ENCODE results near the gene MPRIP.

Gene MPRIP

GRCh38 chr17:17213775-17214174, 171.5 kb downstream of the MPRIP start:
- DNase-seq (ENCODE audit: low read depth), result no peak

GRCh38 chr17:17214646-17215436, 172.6 kb downstream of the MPRIP start:
- no peak overlapping the region for H3K4me3 ChIP-seq (ENCODE audit: low read depth, low read length)

More at GRCh38 chr17:17213775-17214174, 171.5 kb downstream of the MPRIP start:
- no peak overlapping the region for H3K4me3 ChIP-seq (ENCODE audit: low read depth, low read length)

GRCh38 chr17:17215575-17215974, 173.3 kb downstream of the MPRIP start:
- H3K4me3 ChIP-seq (ENCODE audit: low read depth, low read length), result no peak overlapping the region
- no peak for DNase-seq (ENCODE audit: low read depth)

More at GRCh38 chr17:17214646-17215436, 172.6 kb downstream of the MPRIP start:
- DNase-seq (ENCODE audit: low read depth), result no peak

- DNase-seq (ENCODE audit: low read depth), result no peak
- H3K4me3 ChIP-seq (ENCODE audit: low read depth, low read length), result no peak overlapping the region
Observed at GRCh38 chr17:17216236-17216635, 174.0 kb downstream of the MPRIP start.

- DNase-seq (ENCODE audit: low read depth), result no peak
- no peak overlapping the region for H3K4me3 ChIP-seq (ENCODE audit: low read depth, low read length)
Observed at GRCh38 chr17:17216776-17217175, 174.5 kb downstream of the MPRIP start.

GRCh38 chr17:17217995-17218394, 175.7 kb downstream of the MPRIP start:
- no peak for DNase-seq (ENCODE audit: low read depth)
- no peak overlapping the region for H3K4me3 ChIP-seq (ENCODE audit: low read depth, low read length)

- H3K4me3 ChIP-seq (ENCODE audit: low read depth, low read length), result no peak overlapping the region
- no peak for DNase-seq (ENCODE audit: low read depth)
Observed at GRCh38 chr17:17220529-17220928, 178.3 kb downstream of the MPRIP start.

GRCh38 chr17:17221329-17221728, 179.1 kb downstream of the MPRIP start:
- no peak overlapping the region for H3K4me3 ChIP-seq (ENCODE audit: low read depth, low read length)
- no peak for DNase-seq (ENCODE audit: low read depth)

GRCh38 chr17:17223736-17224135, 181.5 kb downstream of the MPRIP start:
- no peak overlapping the region for H3K4me3 ChIP-seq (ENCODE audit: low read depth, low read length)
- no peak for DNase-seq (ENCODE audit: low read depth)

GRCh38 chr17:17224137-17224536, 181.9 kb downstream of the MPRIP start:
- no peak for DNase-seq (ENCODE audit: low read depth)
- no peak overlapping the region for H3K4me3 ChIP-seq (ENCODE audit: low read depth, low read length)

GRCh38 chr17:17225901-17226300, 183.6 kb downstream of the MPRIP start:
- no peak overlapping the region for H3K4me3 ChIP-seq (ENCODE audit: low read depth, low read length)
- no peak for DNase-seq (ENCODE audit: low read depth)

GRCh38 chr17:17226451-17227265, 184.4 kb downstream of the MPRIP start:
- H3K4me3 ChIP-seq (ENCODE audit: low read depth, low read length), result no peak overlapping the region
- no peak for DNase-seq (ENCODE audit: low read depth)

GRCh38 chr17:17227608-17228520, 185.6 kb downstream of the MPRIP start:
- H3K4me3 ChIP-seq (ENCODE audit: low read depth, low read length), result no peak overlapping the region
- DNase-seq (ENCODE audit: low read depth), result no peak

GRCh38 chr17:17228521-17229279, 186.4 kb downstream of the MPRIP start:
- H3K4me3 ChIP-seq (ENCODE audit: low read depth, low read length), result no peak overlapping the region
- no peak for DNase-seq (ENCODE audit: low read depth)

- no peak overlapping the region for H3K4me3 ChIP-seq (ENCODE audit: low read depth, low read length)
- no peak for DNase-seq (ENCODE audit: low read depth)
Observed at GRCh38 chr17:17229416-17230384, 187.4 kb downstream of the MPRIP start.

GRCh38 chr17:17231621-17232302, 189.5 kb downstream of the MPRIP start:
- H3K4me3 ChIP-seq (ENCODE audit: low read depth, low read length), result no peak overlapping the region
- no peak for DNase-seq (ENCODE audit: low read depth)

- H3K4me3 ChIP-seq (ENCODE audit: low read depth, low read length), result no peak overlapping the region
- no peak for DNase-seq (ENCODE audit: low read depth)
Observed at GRCh38 chr17:17232303-17232621, 190.0 kb downstream of the MPRIP start.

Measured in skeletal muscle cell (primary cell).